SK-N-SH (cell line): ENCODE measurements around the gene TXNDC12.

Source experiments
- CTCF ChIP-seq: fragments of 200-600 bp; sonication (generic); IDR thresholded peaks from 2 replicates; pipeline ENCODE4 v1.6.1; 2017; ENCODE audit warnings: antibody characterized with exemption, mild to moderate bottlenecking, moderate library complexity
- EP300 ChIP-seq, 2 experiments: IDR thresholded peaks; 2 replicates each; pipeline versions ENCODE4 v1.4.0 to v1.6.1; 2012; ENCODE audit warnings: borderline replicate concordance in 1 of 2, low read depth in 1 of 2, low read length in 1 of 2
- MAX ChIP-seq: IDR thresholded peaks from 2 replicates; pipeline ENCODE4 v1.4.0; 2012; ENCODE audit warnings: low read depth
- TAF1 ChIP-seq: IDR thresholded peaks from 2 replicates; pipeline ENCODE4 v1.6.1; 2012; ENCODE audit warnings: low read depth, mild to moderate bottlenecking, low read length, moderate library complexity, borderline replicate concordance
- ZBTB33 ChIP-seq: IDR thresholded peaks from 2 replicates; pipeline ENCODE4 v1.4.0; 2012; ENCODE audit warnings: low read depth, borderline replicate concordance

- TF ChIP-seq MAX (no peak), ZBTB33 (no peak), CTCF (no peak), TAF1 (no peak), EP300 (IDR thresholded peaks at IDR 0.05; ENCODE audit: borderline replicate concordance in 1 of 2, low read depth in 1 of 2, low read length in 1 of 2) (no peak)
Observed at GRCh38 chr1:51976846-51977602, 78.0 kb downstream of the TXNDC12 start.
